ENCODE data around the gene CCDC146.
"Not testable (repeated sequence)": the region's sequence is repeated elsewhere in the genome, so short reads cannot be mapped to it uniquely, and the experiment has no call there.

GRCh38 chr7:77152232-77152631 lies 29.8 kb downstream of the CCDC146 start:
- not testable (repeated sequence) for TF ChIP-seq NFYB (IDR thresholded peaks at IDR 0.05; ENCODE audit: extremely low read depth, insufficient read length); NCOR1 (IDR thresholded peaks at IDR 0.05); CEBPB (tag; IDR thresholded peaks at IDR 0.05); NR1H2 (CRISPR knock-in tag; IDR thresholded peaks at IDR 0.05)

Data from K562 (cell line).